GM23338 (cell line): ENCODE measurements around the gene STK38. TPM values are rescaled to one million over a fixed set of nuclear protein-coding genes. Genes with fewer than 3 reads are reported as not detected.
"Not testable (repeated sequence)": the region's sequence is repeated elsewhere in the genome, so short reads cannot be mapped to it uniquely, and the experiment has no call there.

Source experiments
- ATAC-seq: fragments of 200-7000 bp; cut with Tn5 transposase; 3 replicates; pipeline ENCODE4 v1.9.1; 2020
- DNase-seq: peaks from one replicate; pipeline ENCODE4 v3.0.0-alpha.2; 2015; ENCODE audit warnings: low spot score
- H2AFZ ChIP-seq: fragments of 200-600 bp; sonication (generic); 2 replicates; pipeline ENCODE4 v1.8.0; 2016; ENCODE audit warnings: antibody characterized with exemption, mild to moderate bottlenecking, moderate library complexity
- H3F3A ChIP-seq: fragments of 200-600 bp; sonication (generic); replicated peaks from 2 replicates; pipeline ENCODE4 v1.8.0; 2017; ENCODE audit warnings: antibody characterized with exemption, mixed run types, low read depth
- H3K27ac ChIP-seq: fragments of 200-600 bp; sonication (generic); 2 replicates; pipeline ENCODE4 v1.6.1; 2016; ENCODE audit warnings: low read depth
- H3K27me3 ChIP-seq: fragments of 200-600 bp; sonication (generic); 2 replicates; pipeline ENCODE4 v1.8.0; 2016; ENCODE audit warnings: mild to moderate bottlenecking, mixed run types, moderate library complexity; ENCODE audit not compliant: insufficient read depth
- H3K36me3 ChIP-seq: fragments of 200-600 bp; sonication (generic); 2 replicates; pipeline ENCODE4 v1.8.0; 2016; ENCODE audit warnings: mild to moderate bottlenecking; ENCODE audit not compliant: insufficient read depth
- H3K4me1 ChIP-seq: fragments of 200-600 bp; sonication (generic); 2 replicates; pipeline ENCODE4 v1.8.0; 2016; ENCODE audit warnings: mild to moderate bottlenecking, moderate library complexity; ENCODE audit not compliant: insufficient read depth
- H3K4me2 ChIP-seq: fragments of 200-600 bp; sonication (generic); 2 replicates; pipeline ENCODE4 v1.7.1; 2017; ENCODE audit warnings: mixed run types
- H3K4me3 ChIP-seq: fragments of 200-600 bp; sonication (generic); 2 replicates; pipeline ENCODE4 v1.6.1; 2016; ENCODE audit warnings: mixed run types
- H3K79me2 ChIP-seq: fragments of 200-600 bp; sonication (generic); replicated peaks from 2 replicates; pipeline ENCODE4 v1.8.0; 2017; ENCODE audit warnings: mild to moderate bottlenecking; ENCODE audit not compliant: insufficient read depth
- H3K9me2 ChIP-seq: fragments of 200-600 bp; sonication (generic); 2 replicates; pipeline ENCODE4 v1.8.0; 2017; ENCODE audit not compliant: insufficient read depth
- H4K20me1 ChIP-seq: fragments of 200-600 bp; sonication (generic); replicated peaks from 2 replicates; pipeline ENCODE4 v1.8.0; 2017; ENCODE audit warnings: mild to moderate bottlenecking; ENCODE audit not compliant: insufficient read depth
- H3K27ac Mint-ChIP-seq: 2 replicates; pipeline ENCODE4 v1.8.0; 2020; ENCODE audit warnings: inconsistent platforms, mild to moderate bottlenecking, moderate library complexity, mixed read lengths
- H3K27me3 Mint-ChIP-seq: 3 replicates; pipeline ENCODE4 v1.8.0; 2022; ENCODE audit warnings: low read depth, mild to moderate bottlenecking, moderate library complexity, mixed read lengths, inconsistent platforms; ENCODE audit not compliant: insufficient read depth, poor library complexity
- H3K36me3 Mint-ChIP-seq: 3 replicates; pipeline ENCODE4 v1.8.0; 2021; ENCODE audit warnings: low read depth, mild to moderate bottlenecking, inconsistent platforms, moderate library complexity, mixed read lengths
- H3K4me1 Mint-ChIP-seq: 3 replicates; pipeline ENCODE4 v1.8.0; 2020; ENCODE audit warnings: mild to moderate bottlenecking, inconsistent platforms, mixed read lengths
- H3K4me3 Mint-ChIP-seq: 3 replicates; pipeline ENCODE4 v1.8.0; 2021; ENCODE audit warnings: moderate library complexity, mild to moderate bottlenecking, inconsistent platforms, mixed read lengths
- H3K9me3 Mint-ChIP-seq: 3 replicates; pipeline ENCODE4 v1.8.0; 2020; ENCODE audit warnings: moderate library complexity, mild to moderate bottlenecking, inconsistent platforms, mixed read lengths
- ZNF114 ChIP-seq: fragments of 250-450 bp; sonication (Bioruptor Pico); IDR thresholded peaks from 2 replicates; pipeline ENCODE4 v1.5.0; 2020; ENCODE audit warnings: mild to moderate bottlenecking, moderate library complexity
- ZNF462 ChIP-seq: fragments of 250-450 bp; sonication (Bioruptor Pico); IDR thresholded peaks from 2 replicates; pipeline ENCODE4 v1.5.0; 2020; ENCODE audit warnings: mild to moderate bottlenecking, moderate library complexity
- polyA plus RNA-seq: library from polyadenylated mRNA; unstranded; fragments of >200 nt; fragmentation: Nextera tagmentation; extraction: Ambion mirVana; gene quantifications from 2 replicates; pipeline ENCODE4 v1.2.1, GENCODE V29; 2016
- total RNA-seq: library from RNA; depleted of rRNA; stranded (reverse); fragments of >200 nt; shearing (Covaris generic); gene quantifications from 2 replicates; pipeline ENCODE4 v1.2.3, GENCODE V29; 2014

Gene STK38
- total and polyA plus RNA-seq, 2 experiments from 2014 or later, result 10.8 to 17.4 TPM

- no peak for TF ChIP-seq ZNF462
Measured at GRCh38 chr6:36459501-36459900, 87.8 kb downstream of the STK38 start (continued).

GRCh38 chr6:36455486-36456027 lies 91.7 kb downstream of the STK38 start:
- no peak overlapping the region for H3K4me3 ChIP-seq
- no peak overlapping the region for H3K27ac Mint-ChIP-seq
- DNase-seq (no peak), ATAC-seq (no peak)
- peaks cover 3% of the 10 kb centered on the region for H3K27me3 Mint-ChIP-seq
- H3K4me2 ChIP-seq, result no peak overlapping the region
- no peak overlapping the region for H3K27ac ChIP-seq
- peaks cover 20% of the 10 kb centered on the region for H4K20me1 ChIP-seq
- H3K36me3 Mint-ChIP-seq, result peaks cover 10% of the 10 kb centered on the region; the same call in 2 of the 3 replicates
- no peaks in the 10 kb centered on the region for H3F3A ChIP-seq
- H2AFZ ChIP-seq, result no peak overlapping the region
- H3K9me3 Mint-ChIP-seq, result no peaks in the 10 kb centered on the region
- H3K9me2 ChIP-seq, result no peaks in the 10 kb centered on the region
- H3K4me1 Mint-ChIP-seq, result no peaks in the 10 kb centered on the region
- no peaks in the 10 kb centered on the region for H3K4me1 ChIP-seq
- no peaks in the 10 kb centered on the region for H3K27me3 ChIP-seq
- H3K79me2 ChIP-seq, result peaks cover 98% of the 10 kb centered on the region
- H3K36me3 ChIP-seq, result no peaks in the 10 kb centered on the region
- no peak for TF ChIP-seq ZNF114
- H3K4me3 Mint-ChIP-seq, result no peak overlapping the region

DNA sequence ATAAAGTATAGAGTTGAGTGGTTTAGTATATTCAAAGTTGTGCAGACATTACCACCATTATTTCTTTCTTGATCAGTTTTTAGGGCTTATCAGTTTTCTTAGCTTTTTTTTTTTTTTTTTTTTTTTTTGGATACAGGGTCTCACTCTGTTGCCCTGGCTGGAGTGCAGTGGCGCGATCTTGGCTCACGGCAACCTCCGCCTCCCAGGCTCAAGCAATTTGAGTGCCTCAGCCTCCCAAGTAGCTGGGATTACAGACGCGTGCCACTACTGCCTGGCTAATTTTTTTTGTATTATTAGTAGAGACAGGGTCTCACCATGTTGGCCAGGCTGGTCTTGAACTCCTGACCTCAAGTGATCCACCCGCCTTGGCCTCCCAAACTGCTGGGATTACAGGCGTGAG lies 94.4 kb downstream of the STK38 start:
- H3K4me3 ChIP-seq, H3K4me1 Mint-ChIP-seq: not testable (repeated sequence)
- H4K20me1 ChIP-seq, result peaks cover 17% of the 10 kb centered on the region

GRCh38 chr6:36449173-36449572 lies 98.1 kb downstream of the STK38 start:
- not testable (repeated sequence) for H3K27me3 Mint-ChIP-seq, ATAC-seq, H3K9me3 Mint-ChIP-seq, H3K27ac Mint-ChIP-seq, H3K4me3 ChIP-seq, H3K4me1 ChIP-seq, H3K27me3 ChIP-seq, H3K9me2 ChIP-seq, H3K27ac ChIP-seq, H2AFZ ChIP-seq, H3K4me3 Mint-ChIP-seq, H3K36me3 ChIP-seq, H3K4me1 Mint-ChIP-seq, H3F3A ChIP-seq, DNase-seq, H3K4me2 ChIP-seq
- Histone ChIP-seq H4K20me1 (peaks cover 20% of the 10 kb centered on the region), H3K79me2 (peaks cover 100% of the 10 kb centered on the region)
- peaks cover 30% of the 10 kb centered on the region for H3K36me3 Mint-ChIP-seq

More for the DNA sequence above, 94.4 kb downstream of the STK38 start:
- ATAC-seq, H3F3A ChIP-seq, DNase-seq, H3K27me3 Mint-ChIP-seq, H3K27me3 ChIP-seq, H3K4me2 ChIP-seq, H3K9me2 ChIP-seq, H3K4me3 Mint-ChIP-seq, H3K9me3 Mint-ChIP-seq, H3K27ac ChIP-seq, H3K36me3 ChIP-seq, H3K4me1 ChIP-seq, H3K27ac Mint-ChIP-seq, H2AFZ ChIP-seq: not testable (repeated sequence)
- peaks cover 100% of the 10 kb centered on the region for H3K79me2 ChIP-seq
- H3K36me3 Mint-ChIP-seq, result peaks cover 27% of the 10 kb centered on the region
